ENCODE results near the gene NAT14.

The NAT14 gene

GRCh38 chr19:55471266-55471665 lies 13.7 kb upstream of the NAT14 start:
- no peak for DNase-seq (ENCODE audit: low read depth)

- no peak for DNase-seq (ENCODE audit: low read depth)
These were observed 12.5 kb upstream of the NAT14 start for GRCh38 chr19:55472463-55472862.

GRCh38 chr19:55473225-55474012 lies 11.6 kb upstream of the NAT14 start:
- no peak for DNase-seq (ENCODE audit: low read depth)

GRCh38 chr19:55474269-55475265 lies 10.4 kb upstream of the NAT14 start:
- no peak for DNase-seq (ENCODE audit: low read depth)

GRCh38 chr19:55476100-55476775 lies 8.8 kb upstream of the NAT14 start, which contains the start of gene ZNF628:
Gene ZNF628 (plus strand): TSS chr19:55476617. CDS start chr19:55479911, 3,294 bp downstream.
- DNase-seq (ENCODE audit: low read depth): peak; percentile 95

- DNase-seq (ENCODE audit: low read depth): no peak
These were observed 7.1 kb upstream of the NAT14 start for GRCh38 chr19:55477905-55478304.

- DNase-seq (ENCODE audit: low read depth): no peak
These were observed 6.6 kb upstream of the NAT14 start for GRCh38 chr19:55478364-55478763.

- DNase-seq (ENCODE audit: low read depth): no peak
These were observed 5.9 kb upstream of the NAT14 start for GRCh38 chr19:55479045-55479444.

- no peak for DNase-seq (ENCODE audit: low read depth)
These were observed 5.3 kb upstream of the NAT14 start for GRCh38 chr19:55479451-55480230.

- DNase-seq (ENCODE audit: low read depth): no peak
These were observed 3.7 kb upstream of the NAT14 start for GRCh38 chr19:55481148-55481793.

GRCh38 chr19:55481794-55482155 lies 3.2 kb upstream of the NAT14 start:
- no peak for DNase-seq (ENCODE audit: low read depth)

- DNase-seq (ENCODE audit: low read depth): no peak
These were observed 2.6 kb upstream of the NAT14 start for GRCh38 chr19:55482156-55482961.

- DNase-seq (ENCODE audit: low read depth): no peak
These were observed 1.9 kb upstream of the NAT14 start for GRCh38 chr19:55482967-55483705.

GRCh38 chr19:55483706-55484592 lies 1.0 kb upstream of the NAT14 start:
- no peak for DNase-seq (ENCODE audit: low read depth)

GRCh38 chr19:55485439-55486011 lies 537 bp downstream of the NAT14 start:
- DNase-seq (ENCODE audit: low read depth): no peak

- DNase-seq (ENCODE audit: low read depth): no peak
These were observed 1.3 kb downstream of the NAT14 start for GRCh38 chr19:55486043-55486970.

All from GM04504 (cell line).